Measurements from ENCODE around the gene SOST. TPM values are rescaled to one million over a fixed set of nuclear protein-coding genes. Genes with fewer than 3 reads are reported as not detected.

Gene SOST
- total RNA-seq, 1 donor from 2014 or later, result not detected

- no peak for TF ChIP-seq CTCF (IDR thresholded peaks at IDR 0.05; ENCODE audit: insufficient read depth, low read depth, low read length)
- TF ChIP-seq EZH2 (IDR thresholded peaks at IDR 0.05; ENCODE audit: insufficient read depth, low read length), result no peak
- peaks cover 26% of the 10 kb centered on the region for H3K4me1 ChIP-seq (ENCODE audit: insufficient read depth, low read length)
- no peak overlapping the region for H3K27ac ChIP-seq (ENCODE audit: low read depth, low read length)
- no peaks in the 10 kb centered on the region for H3K9me3 ChIP-seq (ENCODE audit: insufficient read depth, low read depth, low read length)
- H3K27ac Mint-ChIP-seq (ENCODE audit: unreplicated experiment), result peak overlapping the region; percentile 41
- H3K4me3 ChIP-seq (ENCODE audit: insufficient read depth, low read depth, low read length), result no peak overlapping the region
- peak overlapping the region; percentile 69 for H3K4me2 ChIP-seq (ENCODE audit: low read length)
- H4K20me1 ChIP-seq (ENCODE audit: insufficient read depth, low read length), result no peaks in the 10 kb centered on the region
- peaks cover 3% of the 10 kb centered on the region for H3K79me2 ChIP-seq (ENCODE audit: insufficient read depth, low read length)
- H3K36me3 Mint-ChIP-seq (ENCODE audit: low read depth, unreplicated experiment), result peaks cover 2% of the 10 kb centered on the region
- no peaks in the 10 kb centered on the region for H3K9me3 Mint-ChIP-seq (ENCODE audit: unreplicated experiment)
- H3K36me3 ChIP-seq (ENCODE audit: insufficient read depth, low read length), result no peaks in the 10 kb centered on the region
- peaks cover 2% of the 10 kb centered on the region for H3K27me3 Mint-ChIP-seq (ENCODE audit: low read depth, unreplicated experiment)
- FAIRE-seq, result no peak
- no peak overlapping the region for H3K9ac ChIP-seq (ENCODE audit: low read length)
- peaks cover 21% of the 10 kb centered on the region for H3K4me1 Mint-ChIP-seq (ENCODE audit: low read depth, unreplicated experiment)
- H3K4me3 Mint-ChIP-seq (ENCODE audit: unreplicated experiment), result no peak overlapping the region
- no peaks in the 10 kb centered on the region for H3K27me3 ChIP-seq (ENCODE audit: insufficient read depth, low read length)
- H2AFZ ChIP-seq (ENCODE audit: low read depth, low read length), result no peak overlapping the region
- no peak for DNase-seq (ENCODE audit: low read depth)
These were observed 24.5 kb upstream of the SOST start for GRCh38 chr17:43782913-43783680.

GRCh38 chr17:43780135-43780534 is 21.5 kb upstream of the SOST start, which contains the start of gene CFAP97D1:
Gene CFAP97D1 (plus strand): TSS chr17:43780435. CDS start chr17:43780463, 28 bp downstream.
- Histone ChIP-seq H3K4me3 (ENCODE audit: insufficient read depth, low read depth, low read length) (peak within 1 kb of the TSS; percentile 76), H3K4me2 (ENCODE audit: low read length) (peak within 1 kb of the TSS; percentile 94), H2AFZ (ENCODE audit: low read depth, low read length) (peak within 1 kb of the TSS; percentile 79), H4K20me1 (ENCODE audit: insufficient read depth, low read length) (peaks cover 13% of the 10 kb centered on the region), H3K9me3 (ENCODE audit: insufficient read depth, low read depth, low read length) (no peaks in the 10 kb centered on the region), H3K9ac (ENCODE audit: low read length) (peak within 1 kb of the TSS; percentile 99), H3K36me3 (ENCODE audit: insufficient read depth, low read length) (peaks cover 3% of the 10 kb centered on the region), H3K27ac (ENCODE audit: low read depth, low read length) (peak within 1 kb of the TSS; percentile 98), H3K79me2 (ENCODE audit: insufficient read depth, low read length) (peaks cover 30% of the 10 kb centered on the region), H3K4me1 (ENCODE audit: insufficient read depth, low read length) (peaks cover 26% of the 10 kb centered on the region), H3K27me3 (ENCODE audit: insufficient read depth, low read length) (no peaks in the 10 kb centered on the region)
- Mint-ChIP-seq H3K4me1 (ENCODE audit: low read depth, unreplicated experiment) (peaks cover 22% of the 10 kb centered on the region), H3K36me3 (ENCODE audit: low read depth, unreplicated experiment) (peaks cover 8% of the 10 kb centered on the region), H3K4me3 (ENCODE audit: unreplicated experiment) (peak within 1 kb of the TSS; percentile 82), H3K9me3 (ENCODE audit: unreplicated experiment) (no peaks in the 10 kb centered on the region), H3K27ac (ENCODE audit: unreplicated experiment) (peak within 1 kb of the TSS; percentile 77), H3K27me3 (ENCODE audit: low read depth, unreplicated experiment) (peaks cover 2% of the 10 kb centered on the region)
- FAIRE-seq (no peak), DNase-seq (ENCODE audit: low read depth) (no peak)
- TF ChIP-seq CTCF (IDR thresholded peaks at IDR 0.05; ENCODE audit: insufficient read depth, low read depth, low read length) (no peak), EZH2 (IDR thresholded peaks at IDR 0.05; ENCODE audit: insufficient read depth, low read length) (no peak)
